CD14-positive monocyte (primary cell): ENCODE data around the gene USP49. TPM values are rescaled to one million over a fixed set of nuclear protein-coding genes. Genes with fewer than 3 reads are reported as not detected.

Experiments
- DNase-seq, 3 donors: peaks; one replicate each; pipeline ENCODE4 v3.0.0-alpha.2; 2011 to 2022
- H2AFZ ChIP-seq: 2 replicates; pipeline ENCODE4 v1.6.0; 2012; ENCODE audit warnings: mild to moderate bottlenecking, low read depth, low read length, inconsistent platforms; ENCODE audit not compliant: insufficient read depth, poor library complexity, severe bottlenecking
- H3K27ac ChIP-seq, 2 donors: 1 replicate in 1 of 2; 2 replicates in 1 of 2; pipeline ENCODE4 v1.5.1; 2012 to 2013; ENCODE audit warnings: low read length in 2 of 2, control low read depth in 1 of 2, inconsistent platforms in 1 of 2, low read depth in 1 of 2, mild to moderate bottlenecking in 1 of 2
- H3K27me3 ChIP-seq, 2 donors: one replicate each; pipeline versions ENCODE4 v1.6.0 to v1.6.1; 2011 to 2013; ENCODE audit warnings: low read length in 2 of 2; ENCODE audit not compliant: control insufficient read depth in 2 of 2, insufficient read depth in 2 of 2
- H3K36me3 ChIP-seq, 2 donors: replicated peaks in 1 of 2; 1 replicate in 1 of 2; 2 replicates in 1 of 2; pipeline versions ENCODE4 v1.5.1 to v1.6.1; 2012 to 2013; ENCODE audit warnings: low read length in 2 of 2, control low read depth in 1 of 2, inconsistent platforms in 1 of 2, mild to moderate bottlenecking in 1 of 2; ENCODE audit not compliant: insufficient read depth in 2 of 2, control insufficient read depth in 1 of 2
- H3K4me1 ChIP-seq, 2 donors: 1 replicate in 1 of 2; 2 replicates in 1 of 2; pipeline versions ENCODE4 v1.5.1 to v1.6.1; 2012 to 2013; ENCODE audit warnings: low read length in 2 of 2, control low read depth in 1 of 2, inconsistent platforms in 1 of 2, mild to moderate bottlenecking in 1 of 2, moderate library complexity in 1 of 2; ENCODE audit not compliant: insufficient read depth in 2 of 2, control insufficient read depth in 1 of 2
- H3K4me2 ChIP-seq: replicated peaks from 2 replicates; pipeline ENCODE3; 2012; ENCODE audit warnings: low read length, moderate library complexity, mild to moderate bottlenecking; ENCODE audit not compliant: poor library complexity, severe bottlenecking; ENCODE audit errors: extremely low read depth
- H3K4me3 ChIP-seq, 3 experiments: fragments of 200-600 bp in 1 of 3; sonication (generic) in 1 of 3; replicated peaks in 1 of 3; 1 replicate in 2 of 3; 2 replicates in 1 of 3; pipeline ENCODE4 v1.5.1; 2011 to 2013; ENCODE audit warnings: low read length in 3 of 3, mild to moderate bottlenecking in 3 of 3, control low read depth in 2 of 3, low read depth in 2 of 3, inconsistent platforms in 1 of 3, moderate library complexity in 1 of 3
- H3K79me2 ChIP-seq: 2 replicates; pipeline ENCODE4 v1.6.0; 2012; ENCODE audit warnings: mild to moderate bottlenecking, control low read depth, inconsistent platforms, low read length, moderate library complexity; ENCODE audit not compliant: insufficient read depth
- H3K9ac ChIP-seq: 2 replicates; pipeline ENCODE4 v1.6.0; 2017; ENCODE audit warnings: low read length, mild to moderate bottlenecking; ENCODE audit not compliant: insufficient read depth, poor library complexity, severe bottlenecking
- H3K9me3 ChIP-seq, 2 donors: replicated peaks in 1 of 2; 1 replicate in 1 of 2; 2 replicates in 1 of 2; pipeline versions ENCODE4 v1.5.1 to v1.6.1; 2012 to 2013; ENCODE audit warnings: low read length in 2 of 2, control low read depth in 1 of 2; ENCODE audit not compliant: control insufficient read depth in 1 of 2, insufficient read depth in 1 of 2
- H4K20me1 ChIP-seq: 2 replicates; pipeline ENCODE4 v1.6.0; 2012; ENCODE audit warnings: mild to moderate bottlenecking, low read length, control low read depth, moderate library complexity; ENCODE audit not compliant: insufficient read depth
- H3K27ac Mint-ChIP-seq, 7 donors: one replicate each; pipeline ENCODE4 v1.8.0; 2020; ENCODE audit warnings: mild to moderate bottlenecking in 7 of 7, mixed read lengths in 7 of 7, moderate library complexity in 6 of 7, inconsistent platforms in 2 of 7
- H3K27me3 Mint-ChIP-seq, 3 donors: one replicate each; pipeline ENCODE4 v1.8.0; 2021 to 2022; ENCODE audit warnings: low read depth in 3 of 3, mild to moderate bottlenecking in 3 of 3, mixed read lengths in 3 of 3, moderate library complexity in 3 of 3, inconsistent platforms in 1 of 3
- H3K36me3 Mint-ChIP-seq, 2 donors: one replicate each; pipeline ENCODE4 v1.8.0; 2020; ENCODE audit warnings: mixed read lengths in 2 of 2, inconsistent platforms in 1 of 2, mild to moderate bottlenecking in 1 of 2
- H3K4me1 Mint-ChIP-seq: one replicate; pipeline ENCODE4 v1.8.0; 2020; ENCODE audit warnings: mild to moderate bottlenecking, mixed read lengths
- H3K4me3 Mint-ChIP-seq, 2 donors: one replicate each; pipeline ENCODE4 v1.8.0; 2020; ENCODE audit warnings: mild to moderate bottlenecking in 2 of 2, mixed read lengths in 2 of 2, moderate library complexity in 1 of 2
- H3K9me3 Mint-ChIP-seq, 7 donors: one replicate each; pipeline ENCODE4 v1.8.0; 2020 to 2022; ENCODE audit warnings: mixed read lengths in 7 of 7, mild to moderate bottlenecking in 6 of 7, moderate library complexity in 6 of 7, inconsistent platforms in 2 of 7
- CTCF ChIP-seq: fragments of 200-600 bp; IDR thresholded peaks from one replicate; pipeline ENCODE4 v1.8.0; 2022; ENCODE audit warnings: antibody characterized with exemption, mild to moderate bottlenecking
- WGBS: methylation state at CpG from one replicate; pipeline ENCODE4 v1.1.5; 2013; ENCODE audit warnings: missing lambda C conversion rate; ENCODE audit not compliant: insufficient coverage; 5-methylcytosine and 5-hydroxymethylcytosine counted together
- intact Hi-C, 2 donors: fragments of 100-400 bp; cut with micrococcal nuclease; formaldehyde crosslinking; loops; one replicate each; pipeline versions ENCODE4 v1.15.0 to v1.15.1; 2023
- polyA plus RNA-seq, 3 donors: library from polyadenylated mRNA; depleted of rRNA in 1 of 3; unstranded in 2 of 3; stranded (reverse) in 1 of 3; fragments of 300-500 nt in 2 of 3; fragments of >200 nt in 1 of 3; fragmentation: Illumina TruSeq in 2 of 3; gene quantifications; 1 replicate in 2 of 3; 2 replicates in 1 of 3; pipeline ENCODE4 v1.2.3, GENCODE V29; 2012 to 2021

Gene USP49
- polyA plus RNA-seq, 3 donors = 0.08 to 4.8 (median 0.37) TPM

GRCh38 chr6:41871691-41872090, 23.5 kb downstream of the USP49 start:
- Histone ChIP-seq H3K36me3 (no peaks in the 10 kb centered on the region), H3K4me1 (peaks cover 6 to 8% of the 10 kb centered on the region in 2 donors), H3K9me3 (peaks cover 0 to 6% of the 10 kb centered on the region in 2 donors), H3K27ac (peak overlapping the region in 1 of 2 donors; percentile 18), H3K4me3 (no peak overlapping the region), H3K79me2 (no peaks in the 10 kb centered on the region), H3K9ac (no peak overlapping the region), H3K4me2 (no peak overlapping the region), H4K20me1 (no peaks in the 10 kb centered on the region), H2AFZ (no peak overlapping the region), H3K27me3 (no peaks in the 10 kb centered on the region)
- Mint-ChIP-seq H3K4me3 (no peak overlapping the region), H3K4me1 (peaks cover 12% of the 10 kb centered on the region), H3K36me3 (peaks cover 8 to 11% of the 10 kb centered on the region in 2 donors), H3K27ac (peak overlapping the region in 2 of 7 donors; percentile 25 to 57), H3K27me3 (no peaks in the 10 kb centered on the region), H3K9me3 (peaks cover 0 to 10% (median 3%) of the 10 kb centered on the region in 7 donors)
- WGBS = no CpG with 5 or more reads among the region's 2 CpGs
- intact Hi-C loops = no loop called here
- DNase-seq = peak in 2 of 3 donors; percentile 4 to 19
- no peak for TF ChIP-seq CTCF

- Histone ChIP-seq H3K4me1 (no peaks in the 10 kb centered on the region), H3K27ac (no peak overlapping the region), H3K36me3 (no peaks in the 10 kb centered on the region), H2AFZ (no peak overlapping the region), H3K4me2 (no peak overlapping the region), H3K79me2 (no peaks in the 10 kb centered on the region), H3K9ac (no peak overlapping the region), H3K27me3 (no peaks in the 10 kb centered on the region), H3K9me3 (no peaks in the 10 kb centered on the region), H3K4me3 (no peak overlapping the region), H4K20me1 (no peaks in the 10 kb centered on the region)
- intact Hi-C loops = no loop called here
- Mint-ChIP-seq H3K27me3 (no peaks in the 10 kb centered on the region), H3K4me3 (no peak overlapping the region), H3K36me3 (peaks cover 0 to 2% of the 10 kb centered on the region in 2 donors), H3K4me1 (no peaks in the 10 kb centered on the region), H3K9me3 (no peaks in the 10 kb centered on the region), H3K27ac (no peak overlapping the region)
- 83% methylated on average over 2 of the region's 6 CpGs for WGBS
- no peak for DNase-seq
- TF ChIP-seq CTCF = no peak
These were observed 35.8 kb downstream of the USP49 start for GRCh38 chr6:41859356-41859755.
